HuH-7.5 (cell line): ENCODE results near the gene HPX.
"Not testable (repeated sequence)": the region's sequence is repeated elsewhere in the genome, so short reads cannot be mapped to it uniquely, and the experiment has no call there.

Experiments
- DNase-seq: peaks from one replicate; pipeline ENCODE4 v3.0.0; 2011; ENCODE audit warnings: low spot score

Gene HPX

DNA sequence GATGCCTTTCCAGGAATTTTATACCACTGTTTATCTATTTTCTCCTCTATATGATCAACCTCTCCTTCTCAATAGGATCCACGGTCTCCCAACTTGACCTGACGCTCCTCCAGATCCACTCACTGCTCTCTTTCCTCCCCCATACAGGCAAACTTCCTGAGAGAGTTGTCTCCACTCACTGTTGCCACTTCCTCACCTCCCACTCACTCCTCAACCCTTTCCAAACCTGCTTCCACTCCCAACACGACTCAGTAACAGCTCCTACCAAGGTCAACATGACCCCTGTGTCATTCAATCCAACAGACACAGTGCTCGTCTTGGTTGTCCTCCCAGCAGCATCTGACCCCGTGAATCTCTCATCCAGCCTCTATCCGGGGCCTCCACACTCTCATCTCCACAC lies 25.0 kb downstream of the HPX start:
- DNase-seq, result no peak

- DNase-seq, result no peak
Observed at GRCh38 chr11:6414874-6415328, 25.9 kb downstream of the HPX start.

DNA sequence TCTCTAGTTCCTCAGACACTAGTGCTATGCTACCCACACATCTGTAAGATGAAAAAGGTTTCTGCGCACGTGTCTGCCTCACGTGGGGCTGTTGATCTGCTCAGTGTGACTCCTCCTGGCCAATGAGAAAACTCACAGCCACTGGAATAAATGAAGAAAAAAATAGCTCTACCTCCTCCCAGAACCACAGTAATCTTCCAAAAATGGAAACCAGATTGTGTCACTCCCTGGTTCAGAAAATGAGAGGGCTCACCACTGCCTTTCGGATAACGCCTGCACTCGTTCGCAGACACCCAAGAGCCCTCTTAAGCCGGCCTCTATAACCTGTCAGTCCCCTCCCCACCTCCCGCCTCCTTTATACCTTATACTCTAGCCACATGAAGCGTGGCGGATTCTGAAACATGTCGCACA lies 27.0 kb downstream of the HPX start:
- no peak for DNase-seq

GRCh38 chr11:6411594-6412031 lies 29.2 kb downstream of the HPX start:
- DNase-seq, result no peak

GRCh38 chr11:6410695-6411430 lies 29.9 kb downstream of the HPX start:
- DNase-seq, result no peak

- DNase-seq, result peak; percentile 44
Observed at GRCh38 chr11:6406370-6406769, 34.4 kb downstream of the HPX start.

DNA sequence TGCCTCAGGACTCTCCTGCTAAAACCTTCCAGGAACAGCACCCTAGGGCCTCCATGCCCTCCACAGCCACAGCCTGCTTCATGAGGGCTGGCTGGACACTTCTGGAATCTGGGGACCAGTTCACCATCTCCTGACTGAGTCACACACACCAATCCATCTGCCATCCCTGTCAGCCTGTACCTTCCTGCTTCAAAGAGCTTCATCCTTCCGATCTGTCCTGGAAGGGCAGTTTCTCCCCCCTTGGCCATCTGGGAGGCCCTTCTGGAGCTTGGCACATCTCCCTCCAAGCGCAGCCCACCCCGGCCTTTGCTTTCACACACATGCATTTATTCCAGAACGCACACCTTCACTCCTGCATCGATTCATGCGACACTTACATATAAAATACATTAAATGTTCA lies 34.9 kb downstream of the HPX start:
- no peak for DNase-seq

GRCh38 chr11:6405052-6405667 lies 35.6 kb downstream of the HPX start:
- no peak for DNase-seq

GRCh38 chr11:6404342-6405051 lies 36.3 kb downstream of the HPX start:
- DNase-seq, result no peak

GRCh38 chr11:6403539-6403938 lies 37.2 kb downstream of the HPX start:
- no peak for DNase-seq

GRCh38 chr11:6402561-6402981 lies 38.2 kb downstream of the HPX start:
- DNase-seq, result no peak

- DNase-seq, result no peak
Observed at GRCh38 chr11:6402061-6402470, 38.7 kb downstream of the HPX start.

DNA sequence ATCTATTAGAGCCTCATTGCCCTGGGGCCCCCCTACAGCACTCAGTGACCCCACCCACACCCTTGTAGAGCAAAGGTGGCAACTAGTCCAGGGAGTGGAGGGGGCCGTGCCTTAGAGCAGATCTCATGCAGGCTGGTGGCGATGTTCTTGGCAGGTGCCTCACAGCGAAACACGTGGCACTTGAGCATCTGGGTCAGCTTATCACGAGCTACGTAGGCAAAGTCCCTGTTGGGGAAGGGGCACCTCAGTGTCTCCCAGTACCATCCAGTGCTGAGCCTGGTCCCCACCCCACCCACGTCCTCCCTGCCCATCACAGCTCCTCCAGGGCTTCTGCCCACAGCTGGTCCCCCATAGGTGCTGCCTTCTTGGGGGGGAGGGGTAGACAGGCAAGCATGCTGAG lies 39.3 kb downstream of the HPX start:
- no peak for DNase-seq

DNA sequence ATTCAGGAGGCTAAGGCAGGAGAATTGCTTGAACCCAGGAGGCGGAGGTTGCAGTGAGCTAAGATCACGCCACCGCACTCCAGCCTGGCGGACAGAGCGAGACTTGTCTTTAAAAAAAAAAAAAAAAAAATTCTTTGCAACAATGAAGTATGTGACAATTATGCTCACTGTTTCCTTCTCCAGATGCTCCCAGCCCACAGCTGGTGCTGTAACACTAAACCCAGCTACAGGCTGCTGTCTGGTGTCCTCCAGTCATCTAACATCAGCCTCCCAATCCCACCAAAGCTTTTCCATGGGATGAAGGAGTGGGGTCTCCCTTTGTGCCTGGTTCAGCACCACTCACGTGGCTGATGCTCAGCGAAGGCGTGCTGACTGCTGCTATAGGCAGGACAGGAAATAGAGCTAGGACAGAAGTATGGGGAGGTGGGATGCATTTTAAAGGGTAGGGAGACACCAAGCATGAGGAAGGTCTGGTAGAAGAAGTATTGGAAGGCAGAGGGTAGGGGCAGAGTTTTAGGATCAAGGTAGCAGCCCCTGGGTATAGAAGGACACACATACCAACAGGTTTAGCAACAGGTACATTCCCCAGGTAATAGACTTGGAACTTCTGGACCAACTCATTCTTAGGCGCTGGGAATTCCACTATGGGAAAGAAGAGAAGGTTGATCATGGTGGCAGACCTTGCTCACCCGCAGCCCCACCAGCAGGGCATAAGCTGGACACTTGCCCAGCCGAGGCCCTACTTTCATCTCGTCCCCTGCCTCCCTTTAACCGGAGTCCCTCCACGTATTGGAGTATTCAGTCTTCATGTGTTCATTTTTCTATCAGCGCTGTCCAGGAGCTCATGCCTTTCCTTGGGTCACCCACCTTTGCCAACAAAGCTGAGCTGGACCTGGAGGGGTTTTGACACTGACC lies 40.1 kb downstream of the HPX start:
- DNase-seq, result no peak

GRCh38 chr11:6397636-6398035 lies 43.2 kb downstream of the HPX start:
- DNase-seq, result no peak

- DNase-seq, result no peak
Observed at GRCh38 chr11:6397156-6397555, 43.6 kb downstream of the HPX start.

GRCh38 chr11:6395470-6396060 lies 45.2 kb downstream of the HPX start:
- DNase-seq, result no peak

DNA sequence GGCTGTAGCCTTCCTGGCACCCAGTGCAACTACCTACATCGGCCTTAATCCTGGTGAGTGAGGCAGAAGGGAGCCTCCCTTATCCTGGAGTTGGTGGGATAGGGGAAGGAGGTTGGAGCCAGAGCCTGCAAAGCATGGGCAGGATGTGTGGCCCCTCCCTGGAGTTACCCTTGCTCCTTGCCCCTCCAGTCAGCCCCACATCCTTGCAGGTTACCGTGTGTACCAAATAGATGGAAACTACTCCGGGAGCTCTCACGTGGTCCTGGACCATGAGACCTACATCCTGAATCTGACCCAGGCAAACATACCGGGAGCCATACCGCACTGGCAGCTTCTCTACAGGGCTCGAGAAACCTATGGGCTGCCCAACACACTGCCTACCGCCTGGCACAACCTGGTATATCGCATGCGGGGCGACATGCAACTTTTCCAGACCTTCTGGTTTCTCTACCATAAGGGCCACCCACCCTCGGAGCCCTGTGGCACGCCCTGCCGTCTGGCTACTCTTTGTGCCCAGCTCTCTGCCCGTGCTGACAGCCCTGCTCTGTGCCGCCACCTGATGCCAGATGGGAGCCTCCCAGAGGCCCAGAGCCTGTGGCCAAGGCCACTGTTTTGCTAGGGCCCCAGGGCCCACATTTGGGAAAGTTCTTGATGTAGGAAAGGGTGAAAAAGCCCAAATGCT lies 46.7 kb downstream of the HPX start:
- DNase-seq, result no peak

GRCh38 chr11:6392251-6392650 lies 48.5 kb downstream of the HPX start:
- not testable (repeated sequence) for DNase-seq

GRCh38 chr11:6391537-6392134 lies 49.2 kb downstream of the HPX start:
- DNase-seq, result no peak
